Measurements from ENCODE around the gene ZNF334. TPM values are rescaled to one million over a fixed set of nuclear protein-coding genes. Genes with fewer than 3 reads are reported as not detected.

ZNF334 gene
- 1.1 and 4.6 TPM in 2 replicates for total RNA-seq

GRCh38 chr20:46512943-46513844, at the start of gene ZNF334:
TSS of gene ZNF334 (minus strand) at chr20:46513559. CDS start at chr20:46512102, 1,457 bp downstream.

GRCh38 chr20:46550461-46550860, 37.1 kb upstream of the ZNF334 start, which contains the start of gene OCSTAMP:
TSS of gene OCSTAMP (minus strand) at chr20:46550654. CDS start at chr20:46550560, 94 bp downstream.

Other genes with a start within 250 kb of the ZNF334 start
- not detected in 2 replicates for gene CDH22, start 205.1 kb downstream of the ZNF334 start, total RNA-seq
- gene ELMO2, start 106.9 kb downstream of the ZNF334 start, total RNA-seq: 53.8 and 61.1 TPM in 2 replicates
- gene OCSTAMP, start 37.1 kb upstream of the ZNF334 start, total RNA-seq: not detected in 2 replicates
- 1.3 and 4.6 TPM in 2 replicates for gene SLC13A3, start 137.9 kb upstream of the ZNF334 start, total RNA-seq
- 18.8 and 23.9 TPM in 2 replicates for gene TP53RK, start 175.9 kb upstream of the ZNF334 start, total RNA-seq
- gene SLC2A10, start 196.1 kb upstream of the ZNF334 start, total RNA-seq: 40.5 and 61.7 TPM in 2 replicates

Data from placental pericyte (primary cell).